ENCODE results near the gene SMARCD3.

- TF ChIP-seq EZH2 (IDR thresholded peaks at IDR 0.05; ENCODE audit: low read depth, unreplicated experiment): no peak
- TF ChIP-seq, protein P1, sequence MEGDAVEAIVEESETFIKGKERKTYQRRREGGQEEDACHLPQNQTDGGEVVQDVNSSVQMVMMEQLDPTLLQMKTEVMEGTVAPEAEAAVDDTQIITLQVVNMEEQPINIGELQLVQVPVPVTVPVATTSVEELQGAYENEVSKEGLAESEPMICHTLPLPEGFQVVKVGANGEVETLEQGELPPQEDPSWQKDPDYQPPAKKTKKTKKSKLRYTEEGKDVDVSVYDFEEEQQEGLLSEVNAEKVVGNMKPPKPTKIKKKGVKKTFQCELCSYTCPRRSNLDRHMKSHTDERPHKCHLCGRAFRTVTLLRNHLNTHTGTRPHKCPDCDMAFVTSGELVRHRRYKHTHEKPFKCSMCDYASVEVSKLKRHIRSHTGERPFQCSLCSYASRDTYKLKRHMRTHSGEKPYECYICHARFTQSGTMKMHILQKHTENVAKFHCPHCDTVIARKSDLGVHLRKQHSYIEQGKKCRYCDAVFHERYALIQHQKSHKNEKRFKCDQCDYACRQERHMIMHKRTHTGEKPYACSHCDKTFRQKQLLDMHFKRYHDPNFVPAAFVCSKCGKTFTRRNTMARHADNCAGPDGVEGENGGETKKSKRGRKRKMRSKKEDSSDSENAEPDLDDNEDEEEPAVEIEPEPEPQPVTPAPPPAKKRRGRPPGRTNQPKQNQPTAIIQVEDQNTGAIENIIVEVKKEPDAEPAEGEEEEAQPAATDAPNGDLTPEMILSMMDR (conservative IDR thresholded peaks at IDR 0.05; ENCODE audit: low read depth in 2 of 2): no peak
- TF ChIP-seq STAT1 (IDR thresholded peaks at IDR 0.05; ENCODE audit: unreplicated experiment): no peak
- no peak for TF ChIP-seq REST (IDR thresholded peaks at IDR 0.05; ENCODE audit: unreplicated experiment)
- no peak for TF ChIP-seq CREB1 (CRISPR knock-in tag; IDR thresholded peaks at IDR 0.05; ENCODE audit: low read depth)
- no peak for TF ChIP-seq ZNF114 (CRISPR knock-in tag; IDR thresholded peaks at IDR 0.05)
- no peak for TF ChIP-seq POLR2AphosphoS5 (IDR thresholded peaks at IDR 0.05; ENCODE audit: low read depth)
- TF ChIP-seq EZH2phosphoT487 (IDR thresholded peaks at IDR 0.05; ENCODE audit: unreplicated experiment): no peak
- no peak for TF ChIP-seq ETS1 (IDR thresholded peaks at IDR 0.05)
These were observed 41.2 kb downstream of the SMARCD3 start for GRCh38 chr7:151207315-151207714.

Data from GM23338 (cell line).